ENCODE measurements around the gene VSTM1.

The VSTM1 gene

GRCh38 chr19:54002495-54003315 is 61.0 kb downstream of the VSTM1 start:
- H3K4me1 Mint-ChIP-seq, result no peaks in the 10 kb centered on the region

GRCh38 chr19:54001496-54001895 is 62.2 kb downstream of the VSTM1 start:
- no peak overlapping the region for H3K4me3 Mint-ChIP-seq
- H3K36me3 Mint-ChIP-seq, result no peaks in the 10 kb centered on the region
- no peak overlapping the region for H3K27ac Mint-ChIP-seq
- H3K27me3 Mint-ChIP-seq, result peaks cover 33% of the 10 kb centered on the region
- peaks cover 4% of the 10 kb centered on the region for H3K9me3 Mint-ChIP-seq
- ATAC-seq, result no peak
- no peaks in the 10 kb centered on the region for H3K4me1 Mint-ChIP-seq

More at GRCh38 chr19:54002495-54003315, 61.0 kb downstream of the VSTM1 start:
- no peaks in the 10 kb centered on the region for H3K36me3 Mint-ChIP-seq
- H3K4me3 Mint-ChIP-seq, result no peak overlapping the region
- H3K9me3 Mint-ChIP-seq, result peaks cover 4% of the 10 kb centered on the region
- H3K27ac Mint-ChIP-seq, result no peak overlapping the region
- H3K27me3 Mint-ChIP-seq, result peaks cover 40% of the 10 kb centered on the region
- ATAC-seq, result no peak

GRCh38 chr19:53999694-54000093 is 64.0 kb downstream of the VSTM1 start:
- no peak for ATAC-seq
- H3K36me3 Mint-ChIP-seq, result no peaks in the 10 kb centered on the region
- H3K27me3 Mint-ChIP-seq, result peaks cover 51% of the 10 kb centered on the region
- H3K4me3 Mint-ChIP-seq, result no peak overlapping the region
- H3K9me3 Mint-ChIP-seq, result peaks cover 10% of the 10 kb centered on the region
- no peak overlapping the region for H3K27ac Mint-ChIP-seq
- no peaks in the 10 kb centered on the region for H3K4me1 Mint-ChIP-seq

GRCh38 chr19:53998223-53998622 is 65.5 kb downstream of the VSTM1 start:
- ATAC-seq, result no peak
- Mint-ChIP-seq H3K36me3 (peaks cover 4% of the 10 kb centered on the region), H3K27ac (no peak overlapping the region), H3K4me1 (no peaks in the 10 kb centered on the region), H3K9me3 (peaks cover 10% of the 10 kb centered on the region), H3K27me3 (peaks cover 66% of the 10 kb centered on the region), H3K4me3 (no peak overlapping the region)

- peaks cover 4% of the 10 kb centered on the region for H3K36me3 Mint-ChIP-seq
- peaks cover 57% of the 10 kb centered on the region for H3K27me3 Mint-ChIP-seq
- H3K9me3 Mint-ChIP-seq, result peaks cover 10% of the 10 kb centered on the region
- peaks cover 6% of the 10 kb centered on the region for H3K4me1 Mint-ChIP-seq
- H3K4me3 Mint-ChIP-seq, result no peak overlapping the region
- ATAC-seq, result no peak
- no peak overlapping the region for H3K27ac Mint-ChIP-seq
Measured at GRCh38 chr19:53994811-53995210, 68.9 kb downstream of the VSTM1 start.

GRCh38 chr19:53993448-53993847 is 70.2 kb downstream of the VSTM1 start:
- no peak overlapping the region for H3K27ac Mint-ChIP-seq
- H3K4me1 Mint-ChIP-seq, result peaks cover 6% of the 10 kb centered on the region
- H3K27me3 Mint-ChIP-seq, result peaks cover 57% of the 10 kb centered on the region
- peaks cover 4% of the 10 kb centered on the region for H3K36me3 Mint-ChIP-seq
- H3K4me3 Mint-ChIP-seq, result no peak overlapping the region
- no peak for ATAC-seq
- peaks cover 11% of the 10 kb centered on the region for H3K9me3 Mint-ChIP-seq

GRCh38 chr19:53992815-53993214 is 70.9 kb downstream of the VSTM1 start:
- peaks cover 57% of the 10 kb centered on the region for H3K27me3 Mint-ChIP-seq
- no peak overlapping the region for H3K27ac Mint-ChIP-seq
- H3K36me3 Mint-ChIP-seq, result peaks cover 4% of the 10 kb centered on the region
- H3K9me3 Mint-ChIP-seq, result peaks cover 11% of the 10 kb centered on the region
- H3K4me1 Mint-ChIP-seq, result peaks cover 6% of the 10 kb centered on the region
- ATAC-seq, result no peak
- no peak overlapping the region for H3K4me3 Mint-ChIP-seq

GRCh38 chr19:53992211-53992610 is 71.5 kb downstream of the VSTM1 start:
- no peak for ATAC-seq
- H3K4me1 Mint-ChIP-seq, result peaks cover 6% of the 10 kb centered on the region
- peaks cover 11% of the 10 kb centered on the region for H3K9me3 Mint-ChIP-seq
- peaks cover 4% of the 10 kb centered on the region for H3K36me3 Mint-ChIP-seq
- no peak overlapping the region for H3K4me3 Mint-ChIP-seq
- peaks cover 57% of the 10 kb centered on the region for H3K27me3 Mint-ChIP-seq
- no peak overlapping the region for H3K27ac Mint-ChIP-seq

- Mint-ChIP-seq H3K27ac (no peak within 1 kb of the TSS), H3K9me3 (peaks cover 11% of the 10 kb centered on the region), H3K36me3 (peaks cover 4% of the 10 kb centered on the region), H3K4me3 (no peak within 1 kb of the TSS), H3K27me3 (peaks cover 55% of the 10 kb centered on the region), H3K4me1 (peaks cover 6% of the 10 kb centered on the region)
- no peak for ATAC-seq
Measured at GRCh38 chr19:53991224-53992113, 72.2 kb downstream of the VSTM1 start, which contains the start of gene CACNG6. Gene CACNG6, plus strand, starts transcription at chr19:53991637. Its CDS starts 1,241 bp downstream, at chr19:53992878.
